HUES6 (cell line): Measurements from ENCODE around the gene VAMP5.
"Not testable (repeated sequence)": the region's sequence is repeated elsewhere in the genome, so short reads cannot be mapped to it uniquely, and the experiment has no call there.

ENCODE experiments used
- H3K27ac ChIP-seq: 2 replicates; pipeline ENCODE4 v1.7.0; 2013; ENCODE audit warnings: low read depth, mild to moderate bottlenecking, low read length, inconsistent platforms
- H3K27me3 ChIP-seq: 2 replicates; pipeline ENCODE4 v1.6.1; 2013; ENCODE audit warnings: low read length; ENCODE audit not compliant: control insufficient read depth, insufficient read depth
- H3K36me3 ChIP-seq: 2 replicates; pipeline ENCODE4 v1.6.1; 2013; ENCODE audit warnings: low read length; ENCODE audit not compliant: control insufficient read depth, insufficient read depth
- H3K4me1 ChIP-seq: 2 replicates; pipeline ENCODE4 v1.6.1; 2013; ENCODE audit warnings: low read length; ENCODE audit not compliant: control insufficient read depth, insufficient read depth
- H3K4me3 ChIP-seq: 2 replicates; pipeline ENCODE4 v1.5.1; 2013; ENCODE audit warnings: low read depth, low read length
- H3K9ac ChIP-seq: one replicate; pipeline ENCODE4 v1.6.1; 2013; ENCODE audit warnings: mild to moderate bottlenecking, low read length
- H3K9me3 ChIP-seq: 2 replicates; pipeline ENCODE4 v1.6.1; 2013; ENCODE audit warnings: low read depth, low read length; ENCODE audit not compliant: control insufficient read depth, insufficient read depth

Gene VAMP5

GRCh38 chr2:85551698-85552678 lies 32.2 kb upstream of the VAMP5 start:
- no peak overlapping the region for H3K4me3 ChIP-seq
- peaks cover 83% of the 10 kb centered on the region for H3K36me3 ChIP-seq
- H3K9me3 ChIP-seq: no peaks in the 10 kb centered on the region
- H3K27ac ChIP-seq: no peak overlapping the region
- H3K27me3 ChIP-seq: no peaks in the 10 kb centered on the region
- H3K9ac ChIP-seq: no peak overlapping the region
- no peaks in the 10 kb centered on the region for H3K4me1 ChIP-seq

- Histone ChIP-seq H3K36me3 (peaks cover 85% of the 10 kb centered on the region), H3K9me3 (no peaks in the 10 kb centered on the region), H3K27ac (no peak overlapping the region), H3K4me3 (no peak overlapping the region), H3K27me3 (no peaks in the 10 kb centered on the region), H3K9ac (no peak overlapping the region), H3K4me1 (no peaks in the 10 kb centered on the region)
These were observed 31.0 kb upstream of the VAMP5 start for GRCh38 chr2:85553184-85553583.

- Histone ChIP-seq H3K9ac (no peak overlapping the region), H3K27ac (no peak overlapping the region), H3K36me3 (peaks cover 84% of the 10 kb centered on the region), H3K4me1 (no peaks in the 10 kb centered on the region), H3K27me3 (no peaks in the 10 kb centered on the region), H3K4me3 (no peak overlapping the region), H3K9me3 (no peaks in the 10 kb centered on the region)
These were observed 29.1 kb upstream of the VAMP5 start for GRCh38 chr2:85554980-85555612.

GRCh38 chr2:85557130-85557529 lies 27.1 kb upstream of the VAMP5 start:
- Histone ChIP-seq H3K4me1 (peaks cover 3% of the 10 kb centered on the region; the same call in 1 of the 2 replicates), H3K36me3 (peaks cover 65% of the 10 kb centered on the region), H3K9me3 (no peaks in the 10 kb centered on the region), H3K4me3 (no peak overlapping the region), H3K9ac (no peak overlapping the region), H3K27ac (no peak overlapping the region), H3K27me3 (no peaks in the 10 kb centered on the region)

GRCh38 chr2:85558160-85558559 lies 26.1 kb upstream of the VAMP5 start:
- Histone ChIP-seq H3K4me1 (peaks cover 3% of the 10 kb centered on the region; the same call in 1 of the 2 replicates), H3K27ac (no peak overlapping the region), H3K36me3 (peaks cover 55% of the 10 kb centered on the region), H3K4me3 (no peak overlapping the region), H3K27me3 (no peaks in the 10 kb centered on the region), H3K9ac (no peak overlapping the region), H3K9me3 (no peaks in the 10 kb centered on the region)

- not testable (repeated sequence) for H3K9me3 ChIP-seq, H3K27me3 ChIP-seq, H3K4me1 ChIP-seq, H3K27ac ChIP-seq
- H3K4me3 ChIP-seq: peak overlapping the region; percentile 90
- peak overlapping the region; percentile 82 for H3K9ac ChIP-seq
- H3K36me3 ChIP-seq: peaks cover 35% of the 10 kb centered on the region
These were observed 23.9 kb upstream of the VAMP5 start for GRCh38 chr2:85560403-85560726.

- H3K9me3 ChIP-seq: no peaks in the 10 kb centered on the region
- no peaks in the 10 kb centered on the region for H3K27me3 ChIP-seq
- peaks cover 3% of the 10 kb centered on the region; the same call in 1 of the 2 replicates for H3K4me1 ChIP-seq
- H3K36me3 ChIP-seq: peaks cover 30% of the 10 kb centered on the region
- peak overlapping the region; percentile 5; the same call in 1 of the 2 replicates for H3K27ac ChIP-seq
- H3K4me3 ChIP-seq: peak overlapping the region; percentile 90
- H3K9ac ChIP-seq: peak overlapping the region; percentile 82
These were observed 23.4 kb upstream of the VAMP5 start for GRCh38 chr2:85560812-85561279.

- H3K4me1 ChIP-seq: peaks cover 3% of the 10 kb centered on the region; the same call in 1 of the 2 replicates
- peak within 1 kb of the TSS; percentile 59 for H3K27ac ChIP-seq
- H3K9me3 ChIP-seq: no peaks in the 10 kb centered on the region
- peak within 1 kb of the TSS; percentile 90 for H3K4me3 ChIP-seq
- H3K9ac ChIP-seq: peak within 1 kb of the TSS; percentile 90
- H3K27me3 ChIP-seq: no peaks in the 10 kb centered on the region
- peaks cover 23% of the 10 kb centered on the region for H3K36me3 ChIP-seq
These were observed 22.7 kb upstream of the VAMP5 start, which contains the start of gene GGCX for GRCh38 chr2:85561280-85562212. TSS of gene GGCX (minus strand) at chr2:85561493. CDS start at chr2:85561428, 65 bp downstream.

- Histone ChIP-seq H3K36me3 (peaks cover under 1% of the 10 kb centered on the region), H3K9ac (no peak overlapping the region), H3K27ac (no peak overlapping the region), H3K27me3 (no peaks in the 10 kb centered on the region; the same call in 1 of the 2 replicates), H3K9me3 (no peaks in the 10 kb centered on the region), H3K4me3 (no peak overlapping the region), H3K4me1 (peaks cover 3% of the 10 kb centered on the region; the same call in 1 of the 2 replicates)
These were observed 20.1 kb upstream of the VAMP5 start for GRCh38 chr2:85564144-85564563.

- Histone ChIP-seq H3K27ac (no peak overlapping the region), H3K4me1 (no peaks in the 10 kb centered on the region), H3K9ac (no peak overlapping the region), H3K27me3 (peaks cover 16% of the 10 kb centered on the region), H3K36me3 (no peaks in the 10 kb centered on the region), H3K4me3 (no peak overlapping the region), H3K9me3 (no peaks in the 10 kb centered on the region)
These were observed 18.0 kb upstream of the VAMP5 start for GRCh38 chr2:85566265-85566664.
